HepG2 (cell line): ENCODE results near the gene DAB2IP. TPM values are rescaled to one million over a fixed set of nuclear protein-coding genes. Genes with fewer than 3 reads are reported as not detected.

Experiments used
- FOSL2 ChIP-seq: sonication (generic); formaldehyde crosslinking; IDR thresholded peaks from 2 replicates; pipeline ENCODE4 v1.4.0; 2020; ENCODE audit warnings: missing genetic modification reagents
- FOXC1 ChIP-seq: sonication (generic); formaldehyde crosslinking; IDR thresholded peaks from 2 replicates; pipeline ENCODE4 v1.8.0; 2022; ENCODE audit warnings: mild to moderate bottlenecking, missing genetic modification reagents, borderline replicate concordance
- GABPB1 ChIP-seq: IDR thresholded peaks from 2 replicates; pipeline ENCODE4 v1.6.1; 2016; ENCODE audit warnings: mild to moderate bottlenecking, missing genetic modification reagents, moderate library complexity, missing compliant biosample characterization
- GATAD2A ChIP-seq: IDR thresholded peaks from 2 replicates; pipeline ENCODE4 v1.6.1; 2016
- NCOR1 ChIP-seq: fragments of 200-600 bp; sonication (generic); IDR thresholded peaks from 2 replicates; pipeline ENCODE4 v1.7.0; 2017; ENCODE audit warnings: antibody characterized with exemption, low read length, borderline replicate concordance
- NKX3-1 ChIP-seq: sonication (generic); formaldehyde crosslinking; IDR thresholded peaks from 2 replicates; pipeline ENCODE4 v1.5.0; 2020; ENCODE audit warnings: missing genetic modification reagents
- PHF21A ChIP-seq: sonication (generic); formaldehyde crosslinking; IDR thresholded peaks from 2 replicates; pipeline ENCODE4 v1.5.0; 2020; ENCODE audit warnings: mild to moderate bottlenecking, missing genetic modification reagents
- PLSCR1 ChIP-seq: sonication (generic); formaldehyde crosslinking; IDR thresholded peaks from 2 replicates; pipeline ENCODE4 v1.5.0; 2020; ENCODE audit warnings: missing genetic modification reagents, mild to moderate bottlenecking, borderline replicate concordance
- PRPF4 ChIP-seq: fragments of 200-400 bp; formaldehyde crosslinking; IDR thresholded peaks from 2 replicates; pipeline ENCODE4 v1.6.1; 2016; ENCODE audit warnings: low read length, low read depth; ENCODE audit not compliant: poor library complexity, severe bottlenecking
- SALL2 ChIP-seq: sonication (generic); formaldehyde crosslinking; IDR thresholded peaks from 2 replicates; pipeline ENCODE4 v1.8.1; 2023; ENCODE audit warnings: mild to moderate bottlenecking, missing genetic modification reagents, inconsistent platforms
- SMAD3 ChIP-seq: sonication (generic); formaldehyde crosslinking; IDR thresholded peaks from 2 replicates; pipeline ENCODE4 v1.4.0; 2020; ENCODE audit warnings: missing genetic modification reagents
- SP2 ChIP-seq: sonication (generic); formaldehyde crosslinking; IDR thresholded peaks from 2 replicates; pipeline ENCODE4 v1.5.1; 2020; ENCODE audit warnings: mild to moderate bottlenecking, missing genetic modification reagents
- SP5 ChIP-seq: IDR thresholded peaks from 2 replicates; pipeline ENCODE4 v1.6.1; 2016; ENCODE audit warnings: low read depth, borderline replicate concordance
- TFDP2 ChIP-seq: sonication (generic); formaldehyde crosslinking; IDR thresholded peaks from 2 replicates; pipeline ENCODE4 v1.4.0; 2020; ENCODE audit warnings: missing genetic modification reagents
- ZBTB10 ChIP-seq: sonication (generic); formaldehyde crosslinking; IDR thresholded peaks from 2 replicates; pipeline ENCODE4 v1.4.0; 2020; ENCODE audit warnings: missing genetic modification reagents, borderline replicate concordance
- ZBTB20 ChIP-seq: sonication (generic); formaldehyde crosslinking; IDR thresholded peaks from 2 replicates; pipeline ENCODE4 v1.8.1; 2023; ENCODE audit warnings: missing genetic modification reagents, low read depth, mild to moderate bottlenecking, borderline replicate concordance
- ZBTB7A ChIP-seq: sonication (generic); formaldehyde crosslinking; IDR thresholded peaks from 2 replicates; pipeline ENCODE4 v1.8.0; 2022; ENCODE audit warnings: mild to moderate bottlenecking, missing genetic modification reagents
- ZFP36L2 ChIP-seq: sonication (generic); formaldehyde crosslinking; IDR thresholded peaks from 2 replicates; pipeline ENCODE4 v1.4.0; 2020; ENCODE audit warnings: missing genetic modification reagents
- ZNF317 ChIP-seq: sonication (generic); formaldehyde crosslinking; IDR thresholded peaks from 2 replicates; pipeline ENCODE4 v1.5.0; 2020; ENCODE audit warnings: mild to moderate bottlenecking, missing genetic modification reagents
- ZNF432 ChIP-seq: sonication (generic); formaldehyde crosslinking; IDR thresholded peaks from 2 replicates; pipeline ENCODE4 v1.5.0; 2020; ENCODE audit warnings: missing genetic modification reagents, mild to moderate bottlenecking, borderline replicate concordance
- ZNF468 ChIP-seq: sonication (generic); formaldehyde crosslinking; IDR thresholded peaks from 2 replicates; pipeline ENCODE4 v1.8.0; 2022; ENCODE audit warnings: mild to moderate bottlenecking, moderate library complexity, missing genetic modification reagents
- ZNF660 ChIP-seq: sonication (generic); formaldehyde crosslinking; IDR thresholded peaks from 2 replicates; pipeline ENCODE4 v1.5.1; 2020; ENCODE audit warnings: mild to moderate bottlenecking, low read depth, missing genetic modification reagents, borderline replicate concordance
- ZNF775 ChIP-seq: sonication (generic); formaldehyde crosslinking; IDR thresholded peaks from 2 replicates; pipeline ENCODE4 v1.4.0; 2020; ENCODE audit warnings: missing genetic modification reagents, mild to moderate bottlenecking, moderate library complexity, borderline replicate concordance
- ZNF841 ChIP-seq: sonication (generic); formaldehyde crosslinking; IDR thresholded peaks from 2 replicates; pipeline ENCODE4 v1.8.1; 2023; ENCODE audit warnings: missing genetic modification reagents, borderline replicate concordance
- polyA plus RNA-seq, 8 experiments: library from polyadenylated mRNA; depleted of rRNA in 3 of 8; stranded (reverse) in 7 of 8; unstranded in 1 of 8; fragments of >200 nt; fragmentation: Illumina TruSeq in 4 of 8; extraction: Trizol in 4 of 8; gene quantifications; 2 replicates each; pipeline versions ENCODE4 v1.2.1 to v1.2.3, GENCODE V29; 2011 to 2016; ENCODE audit warnings: low read depth in 4 of 8, missing spikeins in 1 of 8, mixed read lengths in 1 of 8; ENCODE audit not compliant: insufficient read depth in 1 of 8
- total RNA-seq, 5 experiments: library from RNA; depleted of rRNA; stranded (reverse); fragments of >200 nt; fragmentation: Illumina TruSeq; extraction: Trizol; gene quantifications; 2 replicates each; pipeline ENCODE4 v1.2.3, GENCODE V29; 2016; ENCODE audit warnings: low read depth in 1 of 5
- TF ChIP-seq, protein P1 (sequence below): IDR thresholded peaks from 2 replicates; pipeline ENCODE4 v1.6.1; 2016; ENCODE audit warnings: low read depth, borderline replicate concordance

Gene DAB2IP
- total and polyA plus RNA-seq, 2 of the 13 experiments (the other 11 are each of a cell fraction or from before 2014, with no cell fraction given), result 25.3 to 37.9 TPM

DNA sequence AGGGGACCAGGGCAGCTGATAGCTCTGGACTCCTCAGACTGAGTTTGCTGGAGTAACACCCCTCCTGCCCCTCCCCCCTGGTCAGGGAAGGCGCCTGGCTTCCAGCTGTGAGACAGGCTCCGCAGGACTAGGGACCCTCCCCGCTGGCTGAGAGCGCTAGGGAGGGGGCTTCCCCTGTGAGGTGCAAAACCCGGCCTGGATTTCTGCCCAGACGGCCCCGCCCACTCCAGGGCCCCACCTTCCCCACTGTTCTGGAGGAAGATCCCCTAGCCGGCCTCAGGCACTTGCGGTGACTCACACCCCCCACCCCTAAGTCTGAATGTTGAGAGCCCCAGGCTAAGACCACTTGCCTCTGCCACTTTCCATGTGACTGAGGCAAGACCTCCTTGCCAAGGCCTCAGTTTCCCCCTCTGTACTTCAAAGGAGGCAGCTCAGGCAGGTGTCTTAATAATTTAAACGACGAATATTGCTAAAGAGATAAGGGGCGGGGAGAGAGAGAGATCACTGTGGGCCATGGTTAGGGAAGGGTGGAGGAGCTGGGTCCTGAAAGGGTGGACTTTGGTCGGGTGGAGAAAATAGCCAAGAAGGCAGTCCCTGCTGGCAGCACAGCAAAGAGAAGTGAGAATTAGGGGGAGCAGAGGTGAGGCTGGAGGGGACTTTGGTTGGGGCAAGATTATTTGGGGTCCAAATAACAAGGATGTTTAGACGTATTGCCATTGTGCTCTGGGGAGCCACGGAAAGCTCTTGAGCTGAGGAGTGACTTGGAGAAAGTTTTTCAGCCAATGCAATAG lies 1.0 kb upstream of the DAB2IP start (continued):
- TF ChIP-seq PLSCR1 (CRISPR knock-in tag) (no peak), FOXC1 (CRISPR knock-in tag) (peak; percentile 44; the same call in 1 of the 2 replicates), ZNF841 (CRISPR knock-in tag) (no peak), SALL2 (CRISPR knock-in tag) (0 out of 2 replicates have a peak, but pooled peaks have one; percentile 51), ZBTB10 (CRISPR knock-in tag) (no peak), ZNF468 (no peak), NKX3-1 (CRISPR knock-in tag) (0 out of 2 replicates have a peak, but pooled peaks have one; percentile 24), SMAD3 (CRISPR knock-in tag) (no peak; the same call in 1 of the 2 replicates), GABPB1 (CRISPR knock-in tag) (peak; percentile 47; the same call in 1 of the 2 replicates), ZNF432 (CRISPR knock-in tag) (no peak), ZFP36L2 (CRISPR knock-in tag) (no peak), PHF21A (CRISPR knock-in tag) (peak; percentile 21; the same call in 1 of the 2 replicates), SP2 (CRISPR knock-in tag) (0 out of 2 replicates have a peak, but pooled peaks have one; percentile 19), PRPF4 (no peak), ZNF775 (CRISPR knock-in tag) (no peak), ZNF317 (CRISPR knock-in tag) (0 out of 2 replicates have a peak, but pooled peaks have one; percentile 22), TFDP2 (CRISPR knock-in tag) (no peak), NCOR1 (peak; percentile 27; the same call in 1 of the 2 replicates), ZNF660 (CRISPR knock-in tag) (no peak), FOSL2 (peak; percentile 56; the same call in 1 of the 2 replicates), ZBTB7A (CRISPR knock-in tag) (peak; percentile 77), GATAD2A (peak; percentile 38; the same call in 1 of the 2 replicates), ZBTB20 (no peak), SP5 (CRISPR knock-in tag) (peak; percentile 38; the same call in 1 of the 2 replicates)
- TF ChIP-seq, protein P1, sequence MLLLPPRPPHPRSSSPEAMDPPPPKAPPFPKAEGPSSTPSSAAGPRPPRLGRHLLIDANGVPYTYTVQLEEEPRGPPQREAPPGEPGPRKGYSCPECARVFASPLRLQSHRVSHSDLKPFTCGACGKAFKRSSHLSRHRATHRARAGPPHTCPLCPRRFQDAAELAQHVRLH (CRISPR knock-in tag), result 0 out of 2 replicates have a peak, but pooled peaks have one; percentile 31
